Epithelial cell of proximal tubule (primary cell): ENCODE measurements around the gene TUBB2A. TPM values are rescaled to one million over a fixed set of nuclear protein-coding genes. Genes with fewer than 3 reads are reported as not detected.

Source experiments
- DNase-seq: peaks from one replicate; pipeline ENCODE4 v3.0.0-alpha.2; 2011; ENCODE audit warnings: low read depth
- H3K4me3 ChIP-seq: 2 replicates; pipeline ENCODE4 v1.5.1; 2011; ENCODE audit warnings: low read depth, mild to moderate bottlenecking, low read length
- CTCF ChIP-seq: conservative IDR thresholded peaks from 2 replicates; pipeline ENCODE4 v1.5.1; 2012; ENCODE audit warnings: low read depth, mild to moderate bottlenecking, low read length
- total RNA-seq: library from RNA; depleted of rRNA; stranded (reverse); fragments of >200 nt; gene quantifications from 2 replicates; pipeline ENCODE4 v1.2.3, GENCODE V29; 2015

TUBB2A gene
- total RNA-seq, 1 donor from 2014 or later: 158 TPM

- peak overlapping the region; percentile 71 for H3K4me3 ChIP-seq
- no peak for DNase-seq
- no peak for TF ChIP-seq CTCF
Observed at GRCh38 chr6:3119040-3119723, 38.2 kb downstream of the TUBB2A start.

GRCh38 chr6:3118353-3119039 is 38.8 kb downstream of the TUBB2A start, which contains the start of gene BPHL:
TSS of gene BPHL (plus strand) at chr6:3118711. CDS start at chr6:3118741, 30 bp downstream.
- peak; percentile 37 for DNase-seq
- peak within 1 kb of the TSS; percentile 71 for H3K4me3 ChIP-seq
- TF ChIP-seq CTCF: no peak

GRCh38 chr6:3117912-3118352 is 39.4 kb downstream of the TUBB2A start:
- peak overlapping the region; percentile 71 for H3K4me3 ChIP-seq
- TF ChIP-seq CTCF: no peak
- DNase-seq: no peak

- TF ChIP-seq CTCF: no peak
- DNase-seq: no peak
- no peak overlapping the region for H3K4me3 ChIP-seq
Observed at GRCh38 chr6:3114377-3114776, 43.0 kb downstream of the TUBB2A start.

- H3K4me3 ChIP-seq: no peak overlapping the region
- no peak for TF ChIP-seq CTCF
- DNase-seq: no peak
Observed at GRCh38 chr6:3109761-3110160, 47.6 kb downstream of the TUBB2A start.

- no peak for DNase-seq
- H3K4me3 ChIP-seq: no peak overlapping the region
- no peak for TF ChIP-seq CTCF
Observed at GRCh38 chr6:3108746-3109414, 48.5 kb downstream of the TUBB2A start.

Other genes starting within 250 kb of the TUBB2A start
- 103 and 120 TPM in 2 replicates for gene SERPINB6, start 186.0 kb downstream of the TUBB2A start, total RNA-seq
- 12.7 and 20.7 TPM in 2 replicates for gene NQO2, start 157.7 kb downstream of the TUBB2A start, total RNA-seq
- gene RIPK1, start 89.0 kb downstream of the TUBB2A start, total RNA-seq: 12.9 and 15.4 TPM in 2 replicates
- 15.1 and 30.7 TPM in 2 replicates for gene BPHL, start 38.8 kb downstream of the TUBB2A start, total RNA-seq
- gene TUBB2B, start 70.1 kb upstream of the TUBB2A start, total RNA-seq: 213 and 219 TPM in 2 replicates
- 24.6 and 28.6 TPM in 2 replicates for gene PSMG4, start 101.4 kb upstream of the TUBB2A start, total RNA-seq